EL (cell line): ENCODE data around the gene FAM193B.
"Not testable (repeated sequence)": the region's sequence is repeated elsewhere in the genome, so short reads cannot be mapped to it uniquely, and the experiment has no call there.

Experiments
- DNase-seq: peaks from one replicate; pipeline ENCODE4 v3.0.0-alpha.2; 2016

FAM193B gene

GRCh38 chr5:177575488-177575887 is 21.1 kb upstream of the FAM193B start:
- no peak for DNase-seq

GRCh38 chr5:177569894-177570293 is 15.5 kb upstream of the FAM193B start:
- no peak for DNase-seq

GRCh38 chr5:177568326-177568725 is 14.0 kb upstream of the FAM193B start:
- no peak for DNase-seq

GRCh38 chr5:177565046-177565445 is 10.7 kb upstream of the FAM193B start:
- DNase-seq = no peak

- not testable (repeated sequence) for DNase-seq
Measured at GRCh38 chr5:177559446-177559941, 5.1 kb upstream of the FAM193B start.

GRCh38 chr5:177557796-177558195 is 3.4 kb upstream of the FAM193B start:
- no peak for DNase-seq

GRCh38 chr5:177557041-177557647 is 2.8 kb upstream of the FAM193B start:
- DNase-seq = peak; percentile 35

GRCh38 chr5:177555665-177556064 is 1.3 kb upstream of the FAM193B start:
- DNase-seq = no peak

- no peak for DNase-seq
Measured at GRCh38 chr5:177555228-177555627, 865 bp upstream of the FAM193B start.

- peak; percentile 26 for DNase-seq
Measured at GRCh38 chr5:177553671-177554429, 513 bp downstream of the FAM193B start.

- peak; percentile 51 for DNase-seq
Measured at GRCh38 chr5:177552839-177553455, 1.4 kb downstream of the FAM193B start.

GRCh38 chr5:177550122-177550521 is 4.2 kb downstream of the FAM193B start:
- DNase-seq = no peak

GRCh38 chr5:177548495-177548894 is 5.9 kb downstream of the FAM193B start:
- no peak for DNase-seq

- no peak for DNase-seq
Measured at GRCh38 chr5:177547736-177548135, 6.6 kb downstream of the FAM193B start.

- DNase-seq = peak; percentile 98
Measured at GRCh38 chr5:177546258-177546741, 8.1 kb downstream of the FAM193B start.

- peak; percentile 76 for DNase-seq
Measured at GRCh38 chr5:177545487-177546257, 8.7 kb downstream of the FAM193B start.

GRCh38 chr5:177542816-177543465 is 11.4 kb downstream of the FAM193B start:
- no peak for DNase-seq

- no peak for DNase-seq
Measured at GRCh38 chr5:177540438-177540837, 13.9 kb downstream of the FAM193B start.

- DNase-seq = peak; percentile 63
Measured at GRCh38 chr5:177539411-177539810, 15.0 kb downstream of the FAM193B start.

GRCh38 chr5:177538876-177539275 is 15.5 kb downstream of the FAM193B start:
- no peak for DNase-seq

- DNase-seq = peak; percentile 93
Measured at GRCh38 chr5:177537389-177538361, 16.7 kb downstream of the FAM193B start.
